Rectal smooth muscle tissue (tissue), 1 donor: ENCODE measurements around the gene CA12.

Experiments
- H3K27ac ChIP-seq: one replicate; pipeline ENCODE4 v1.7.0; 2013; ENCODE audit warnings: low read depth, low read length, inconsistent platforms
- H3K27me3 ChIP-seq: one replicate; pipeline ENCODE4 v1.7.0; 2013; ENCODE audit warnings: low read length; ENCODE audit not compliant: control insufficient read depth, insufficient read depth
- H3K36me3 ChIP-seq: one replicate; pipeline ENCODE4 v1.7.0; 2013; ENCODE audit warnings: low read length; ENCODE audit not compliant: control insufficient read depth, insufficient read depth
- H3K4me1 ChIP-seq: one replicate; pipeline ENCODE4 v1.7.0; 2013; ENCODE audit warnings: low read length; ENCODE audit not compliant: control insufficient read depth, insufficient read depth
- H3K4me3 ChIP-seq: one replicate; pipeline ENCODE4 v1.7.0; 2013; ENCODE audit warnings: low read length
- H3K9ac ChIP-seq: one replicate; pipeline ENCODE4 v1.7.0; 2013; ENCODE audit warnings: low read length

Gene CA12

GRCh38 chr15:63319065-63319464, 62.6 kb downstream of the CA12 start:
- Histone ChIP-seq H3K27ac (no peak overlapping the region), H3K4me3 (no peak overlapping the region), H3K4me1 (no peaks in the 10 kb centered on the region), H3K9ac (no peak overlapping the region), H3K27me3 (no peaks in the 10 kb centered on the region), H3K36me3 (no peaks in the 10 kb centered on the region)

GRCh38 chr15:63318344-63318743, 63.3 kb downstream of the CA12 start:
- Histone ChIP-seq H3K27me3 (no peaks in the 10 kb centered on the region), H3K4me3 (no peak overlapping the region), H3K4me1 (no peaks in the 10 kb centered on the region), H3K36me3 (no peaks in the 10 kb centered on the region), H3K27ac (no peak overlapping the region), H3K9ac (no peak overlapping the region)

- Histone ChIP-seq H3K4me3 (no peak overlapping the region), H3K27me3 (no peaks in the 10 kb centered on the region), H3K4me1 (no peaks in the 10 kb centered on the region), H3K9ac (no peak overlapping the region), H3K36me3 (no peaks in the 10 kb centered on the region), H3K27ac (no peak overlapping the region)
Measured at GRCh38 chr15:63314409-63314808, 67.2 kb downstream of the CA12 start.

GRCh38 chr15:63313825-63314224, 67.8 kb downstream of the CA12 start:
- H3K27ac ChIP-seq, result no peak overlapping the region
- no peaks in the 10 kb centered on the region for H3K27me3 ChIP-seq
- H3K4me3 ChIP-seq, result no peak overlapping the region
- H3K36me3 ChIP-seq, result no peaks in the 10 kb centered on the region
- H3K4me1 ChIP-seq, result no peaks in the 10 kb centered on the region
- H3K9ac ChIP-seq, result no peak overlapping the region

GRCh38 chr15:63312286-63312685, 69.4 kb downstream of the CA12 start:
- no peak overlapping the region for H3K9ac ChIP-seq
- H3K27ac ChIP-seq, result no peak overlapping the region
- no peaks in the 10 kb centered on the region for H3K36me3 ChIP-seq
- no peak overlapping the region for H3K4me3 ChIP-seq
- H3K4me1 ChIP-seq, result no peaks in the 10 kb centered on the region
- no peaks in the 10 kb centered on the region for H3K27me3 ChIP-seq

GRCh38 chr15:63310646-63311045, 71.0 kb downstream of the CA12 start:
- Histone ChIP-seq H3K4me3 (no peak overlapping the region), H3K27ac (no peak overlapping the region), H3K9ac (no peak overlapping the region), H3K36me3 (peaks cover 12% of the 10 kb centered on the region), H3K4me1 (no peaks in the 10 kb centered on the region), H3K27me3 (no peaks in the 10 kb centered on the region)

GRCh38 chr15:63308947-63309346, 72.7 kb downstream of the CA12 start:
- Histone ChIP-seq H3K36me3 (peaks cover 17% of the 10 kb centered on the region), H3K9ac (no peak overlapping the region)

GRCh38 chr15:63308491-63308890, 73.2 kb downstream of the CA12 start:
- Histone ChIP-seq H3K36me3 (peaks cover 17% of the 10 kb centered on the region), H3K27me3 (no peaks in the 10 kb centered on the region), H3K4me1 (no peaks in the 10 kb centered on the region), H3K4me3 (no peak overlapping the region), H3K9ac (no peak overlapping the region), H3K27ac (no peak overlapping the region)

More at GRCh38 chr15:63308947-63309346, 72.7 kb downstream of the CA12 start:
- no peak overlapping the region for H3K4me3 ChIP-seq
- H3K27me3 ChIP-seq, result no peaks in the 10 kb centered on the region
- H3K4me1 ChIP-seq, result no peaks in the 10 kb centered on the region
- no peak overlapping the region for H3K27ac ChIP-seq

- H3K27ac ChIP-seq, result no peak overlapping the region
- no peaks in the 10 kb centered on the region for H3K27me3 ChIP-seq
- no peaks in the 10 kb centered on the region for H3K4me1 ChIP-seq
- no peak overlapping the region for H3K9ac ChIP-seq
- no peak overlapping the region for H3K4me3 ChIP-seq
- peaks cover 22% of the 10 kb centered on the region for H3K36me3 ChIP-seq
Measured at GRCh38 chr15:63306492-63307073, 75.1 kb downstream of the CA12 start.

- Histone ChIP-seq H3K36me3 (peaks cover 22% of the 10 kb centered on the region), H3K4me1 (no peaks in the 10 kb centered on the region), H3K27ac (no peak overlapping the region), H3K4me3 (no peak overlapping the region), H3K9ac (no peak overlapping the region), H3K27me3 (no peaks in the 10 kb centered on the region)
Measured at GRCh38 chr15:63305260-63305659, 76.4 kb downstream of the CA12 start.

- no peak overlapping the region for H3K4me3 ChIP-seq
- peaks cover 18% of the 10 kb centered on the region for H3K36me3 ChIP-seq
- no peaks in the 10 kb centered on the region for H3K4me1 ChIP-seq
- H3K9ac ChIP-seq, result no peak overlapping the region
- H3K27me3 ChIP-seq, result no peaks in the 10 kb centered on the region
- H3K27ac ChIP-seq, result no peak overlapping the region
Measured at GRCh38 chr15:63301088-63301487, 80.6 kb downstream of the CA12 start.

GRCh38 chr15:63299943-63300575, 81.6 kb downstream of the CA12 start:
- Histone ChIP-seq H3K27ac (no peak overlapping the region), H3K36me3 (peaks cover 12% of the 10 kb centered on the region), H3K9ac (no peak overlapping the region), H3K4me3 (no peak overlapping the region), H3K27me3 (no peaks in the 10 kb centered on the region), H3K4me1 (no peaks in the 10 kb centered on the region)

- Histone ChIP-seq H3K9ac (no peak overlapping the region), H3K27ac (no peak overlapping the region), H3K27me3 (no peaks in the 10 kb centered on the region)
Measured at GRCh38 chr15:63296195-63296594, 85.5 kb downstream of the CA12 start.

More at GRCh38 chr15:63296195-63296594, 85.5 kb downstream of the CA12 start:
- Histone ChIP-seq H3K4me1 (no peaks in the 10 kb centered on the region), H3K36me3 (peaks cover 3% of the 10 kb centered on the region), H3K4me3 (no peak overlapping the region)
